ENCODE results near the gene KCND3. TPM values are rescaled to one million over a fixed set of nuclear protein-coding genes. Genes with fewer than 3 reads are reported as not detected.

Gene KCND3
- polyA plus RNA-seq, 6 donors from 2014 or later = 0.03 to 0.11 TPM; not detected in 4

DNA sequence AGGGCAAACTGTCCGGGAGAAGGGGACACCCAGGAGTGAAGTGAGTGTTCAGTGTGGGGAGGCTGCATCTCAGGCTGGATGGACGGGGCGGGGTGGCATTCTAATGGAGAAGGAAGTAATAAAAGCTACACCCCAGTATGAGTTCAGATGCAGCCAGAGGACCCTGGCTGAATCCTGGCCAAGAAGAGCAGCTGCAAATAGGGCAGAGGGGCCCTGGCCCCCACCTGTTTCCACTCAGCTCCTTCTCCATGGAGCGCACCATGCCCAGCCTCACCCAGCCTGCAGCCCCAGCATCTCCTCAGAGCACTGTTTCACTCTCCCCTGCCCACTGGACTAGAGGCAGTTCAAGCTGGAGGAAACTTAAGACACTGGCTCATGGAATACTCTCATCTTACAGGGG is 46.4 kb downstream of the KCND3 start:
- Mint-ChIP-seq H3K36me3 (no peaks in the 10 kb centered on the region), H3K4me1 (no peaks in the 10 kb centered on the region), H3K27ac (no peak overlapping the region), H3K4me3 (no peak overlapping the region), H3K27me3 (peaks cover 9 to 28% (median 26%) of the 10 kb centered on the region in 3 donors), H3K9me3 (peaks cover 0 to 5% (median 0%) of the 10 kb centered on the region in 7 donors)
- no peak for DNase-seq
- ATAC-seq (ENCODE audit: low read depth in 2 of 2) = no peak

DNA sequence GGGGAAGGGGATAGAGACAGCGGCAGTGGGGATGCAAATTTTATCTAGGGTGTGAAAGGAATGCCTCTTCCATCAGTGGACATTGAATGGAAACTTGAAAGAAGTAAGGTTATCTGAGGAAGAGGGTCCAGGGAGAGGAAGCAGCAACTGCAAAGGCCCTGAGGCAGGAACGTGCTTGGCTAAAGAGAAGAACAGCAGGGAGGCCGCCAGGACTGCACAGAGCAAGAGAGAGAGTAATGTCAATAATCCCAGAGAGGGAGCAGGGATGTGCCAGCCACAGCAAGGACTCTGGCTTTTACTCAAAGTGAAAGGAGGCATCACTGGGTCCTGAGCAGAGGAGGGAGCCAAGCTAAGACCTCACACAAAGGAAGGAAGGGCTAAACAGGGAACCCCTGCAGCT is 50.9 kb downstream of the KCND3 start:
- no peaks in the 10 kb centered on the region for H3K4me1 Mint-ChIP-seq
- no peak for ATAC-seq (ENCODE audit: low read depth in 2 of 2)
- H3K27me3 Mint-ChIP-seq = peaks cover 9 to 50% (median 40%) of the 10 kb centered on the region in 3 donors
- no peak overlapping the region for H3K4me3 Mint-ChIP-seq
- no peak for DNase-seq
- H3K9me3 Mint-ChIP-seq = peaks cover 0 to 5% (median 0%) of the 10 kb centered on the region in 7 donors
- no peaks in the 10 kb centered on the region for H3K36me3 Mint-ChIP-seq
- H3K27ac Mint-ChIP-seq = peak overlapping the region in 1 of 6 donors; percentile 24

DNA sequence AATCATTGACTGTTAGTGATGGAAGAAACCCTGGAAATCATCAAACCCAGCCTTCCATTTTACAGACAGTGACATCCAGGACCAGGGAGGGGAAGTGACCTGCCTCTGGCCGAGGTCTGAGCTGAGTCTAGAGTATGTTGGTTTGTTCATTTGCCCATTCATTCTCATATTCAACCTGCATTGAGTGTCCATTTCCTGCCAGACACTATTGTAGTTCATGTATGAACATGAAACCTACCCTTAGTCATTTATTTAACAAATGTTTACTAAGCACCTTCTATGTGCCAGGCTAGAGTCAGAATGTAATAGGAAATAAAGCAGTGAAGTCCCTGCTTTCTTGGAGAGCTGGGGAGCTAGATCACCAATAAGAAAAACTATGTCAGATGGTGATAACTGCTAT is 51.3 kb downstream of the KCND3 start:
- ATAC-seq (ENCODE audit: low read depth in 2 of 2) = no peak
- peaks cover 9 to 46% (median 37%) of the 10 kb centered on the region in 3 donors for H3K27me3 Mint-ChIP-seq

DNA sequence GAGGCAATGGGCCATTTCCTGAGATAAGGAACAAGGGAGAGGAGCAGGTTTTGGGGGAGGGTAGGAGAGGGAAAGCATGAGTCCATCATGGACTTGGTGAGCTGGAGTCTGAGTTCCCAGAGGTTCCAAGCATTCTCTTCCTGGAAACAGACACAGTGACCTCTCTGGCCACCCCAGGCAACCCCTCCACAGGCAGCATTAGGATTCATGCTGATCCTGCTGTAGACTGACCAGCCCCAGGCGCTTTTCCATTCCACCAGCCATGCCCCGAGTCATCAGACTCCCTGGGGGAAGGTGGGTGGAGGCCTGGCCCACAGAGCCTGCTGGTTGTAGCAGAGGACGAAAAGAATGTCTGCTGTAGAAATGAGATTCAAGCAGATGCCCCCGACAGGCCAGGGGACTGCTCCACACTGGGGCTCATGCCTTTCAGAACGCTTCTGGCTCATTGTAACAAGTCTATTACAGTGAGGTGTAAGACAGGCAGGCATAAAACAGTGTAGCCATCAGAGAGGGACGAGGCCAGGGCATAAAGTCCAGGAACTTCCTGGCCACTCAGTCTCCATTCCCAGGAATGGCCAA is 52.2 kb downstream of the KCND3 start:
- ATAC-seq (ENCODE audit: low read depth in 2 of 2) (no peak), DNase-seq (no peak)
- Mint-ChIP-seq H3K27ac (no peak overlapping the region), H3K9me3 (peaks cover 0 to 5% (median 0%) of the 10 kb centered on the region in 7 donors), H3K4me3 (no peak overlapping the region), H3K4me1 (no peaks in the 10 kb centered on the region), H3K27me3 (peaks cover 14 to 38% (median 35%) of the 10 kb centered on the region in 3 donors), H3K36me3 (no peaks in the 10 kb centered on the region)

More for the DNA sequence above, 51.3 kb downstream of the KCND3 start:
- Mint-ChIP-seq H3K9me3 (peaks cover 0 to 5% (median 0%) of the 10 kb centered on the region in 7 donors), H3K36me3 (no peaks in the 10 kb centered on the region), H3K4me1 (no peaks in the 10 kb centered on the region), H3K27ac (no peak overlapping the region), H3K4me3 (no peak overlapping the region)
- no peak for DNase-seq

DNA sequence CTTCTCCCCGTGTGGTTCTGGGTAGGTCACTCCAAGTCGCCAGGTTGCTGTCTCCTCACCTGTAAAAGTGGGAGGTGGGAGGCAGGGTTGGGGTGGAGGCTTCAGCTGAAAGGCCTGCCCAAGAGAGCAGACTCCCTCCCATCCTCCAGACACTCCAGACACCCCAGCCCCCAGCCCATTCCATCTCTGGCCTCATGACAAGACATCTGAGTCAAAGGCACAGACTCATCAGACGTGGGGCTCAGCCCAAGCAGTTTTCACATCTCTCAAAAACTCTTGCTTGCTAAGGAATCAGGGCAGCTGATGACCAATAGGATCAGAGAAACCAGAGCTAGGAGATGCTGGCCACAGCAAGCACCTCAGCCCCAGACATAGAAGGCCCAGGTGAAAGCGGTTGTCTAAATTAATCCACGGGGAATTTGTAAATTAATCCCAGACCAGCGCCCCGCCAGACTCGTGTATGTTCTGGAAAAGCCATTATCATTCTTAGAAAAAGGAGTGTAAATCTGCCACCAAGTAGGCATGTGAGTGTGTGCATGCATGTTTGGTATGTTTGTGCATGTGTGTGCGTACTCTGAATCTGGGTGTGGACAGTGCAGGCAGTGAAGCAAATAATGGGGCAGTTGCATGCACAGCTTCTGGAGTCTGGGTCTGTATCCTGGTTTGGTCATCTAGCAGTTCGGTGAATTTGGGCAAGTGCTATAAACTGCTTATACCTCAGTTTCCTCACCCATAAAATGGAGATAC is 55.2 kb downstream of the KCND3 start:
- DNase-seq (no peak), ATAC-seq (ENCODE audit: low read depth in 2 of 2) (no peak)
- Mint-ChIP-seq H3K27ac (no peak overlapping the region), H3K9me3 (peaks cover 0 to 3% (median 0%) of the 10 kb centered on the region in 7 donors), H3K4me3 (no peak overlapping the region), H3K36me3 (no peaks in the 10 kb centered on the region), H3K4me1 (peaks cover 0 to 1% (median 0%) of the 10 kb centered on the region in 3 donors), H3K27me3 (peaks cover 17 to 33% (median 32%) of the 10 kb centered on the region in 3 donors)

DNA sequence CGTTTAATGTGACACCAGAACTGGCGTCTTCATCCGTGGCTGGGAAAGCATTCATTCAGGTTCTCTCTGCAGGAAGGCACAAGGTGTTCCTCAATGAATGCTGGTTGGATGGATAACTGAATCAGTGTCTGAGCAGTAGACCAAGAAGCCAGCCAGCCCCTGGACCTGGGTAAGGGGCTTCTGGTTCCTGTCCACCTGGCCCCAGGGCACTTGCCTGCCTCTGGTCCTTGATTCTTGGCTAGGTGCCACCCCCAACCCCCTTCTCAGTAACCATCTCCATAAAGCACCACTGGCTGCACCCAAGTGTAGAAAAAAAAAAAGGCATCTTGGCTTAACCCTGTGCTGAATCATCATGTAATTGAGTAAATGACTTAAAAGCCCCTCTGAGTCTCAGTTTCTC is 59.1 kb downstream of the KCND3 start:
- Mint-ChIP-seq H3K27ac (no peak overlapping the region), H3K9me3 (no peaks in the 10 kb centered on the region), H3K4me3 (no peak overlapping the region), H3K27me3 (peaks cover 15 to 28% (median 16%) of the 10 kb centered on the region in 3 donors), H3K4me1 (peaks cover 0 to 1% (median 0%) of the 10 kb centered on the region in 3 donors), H3K36me3 (no peaks in the 10 kb centered on the region)
- DNase-seq (no peak), ATAC-seq (ENCODE audit: low read depth in 2 of 2) (no peak)

DNA sequence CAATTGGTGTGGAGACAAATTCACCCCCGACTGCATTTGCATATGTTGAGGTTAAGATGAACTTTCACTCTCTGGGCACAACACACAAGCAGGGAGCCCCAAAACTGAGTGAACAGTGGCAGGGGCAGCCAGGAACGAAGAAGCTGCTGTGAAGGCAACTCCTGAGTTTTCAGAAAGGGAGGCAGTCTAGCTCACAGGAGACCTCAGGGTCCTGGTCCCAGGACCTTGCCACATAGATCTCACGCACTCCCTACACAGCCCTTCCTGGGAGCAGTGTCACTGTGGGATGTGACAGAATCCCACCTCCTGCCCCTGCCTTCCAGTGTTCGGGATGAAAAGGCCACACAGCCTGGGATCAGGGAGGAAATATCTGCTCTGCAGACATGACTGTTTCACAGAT is 60.9 kb downstream of the KCND3 start:
- DNase-seq = no peak
- H3K27ac Mint-ChIP-seq = no peak overlapping the region
- no peaks in the 10 kb centered on the region for H3K36me3 Mint-ChIP-seq
- no peak for ATAC-seq (ENCODE audit: low read depth in 2 of 2)
- no peaks in the 10 kb centered on the region for H3K9me3 Mint-ChIP-seq
- no peak overlapping the region for H3K4me3 Mint-ChIP-seq
- peaks cover 10 to 28% (median 16%) of the 10 kb centered on the region in 3 donors for H3K27me3 Mint-ChIP-seq
- peaks cover 0 to 1% (median 0%) of the 10 kb centered on the region in 3 donors for H3K4me1 Mint-ChIP-seq

DNA sequence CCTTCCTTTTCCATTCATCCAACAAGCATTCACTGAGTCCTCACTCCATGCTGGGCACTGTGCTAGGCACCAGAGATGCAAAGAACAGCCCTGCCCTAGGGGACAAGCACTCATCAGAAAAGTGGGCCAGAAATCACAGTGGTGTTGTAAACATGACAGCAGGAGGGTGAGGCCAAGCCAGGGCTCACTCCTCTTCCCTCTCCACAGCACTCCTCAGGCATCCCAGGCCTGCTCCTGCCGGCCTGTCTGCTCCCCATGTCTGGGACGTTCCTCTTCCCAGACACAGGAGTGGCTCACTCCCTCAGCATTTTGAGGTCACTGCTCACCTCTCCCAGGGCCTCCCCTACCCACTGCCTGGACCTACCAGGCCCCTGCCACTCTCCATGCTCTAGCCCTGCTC is 61.8 kb downstream of the KCND3 start:
- Mint-ChIP-seq H3K27me3 (peaks cover 11 to 34% (median 16%) of the 10 kb centered on the region in 3 donors), H3K4me1 (peaks cover 0 to 1% (median 0%) of the 10 kb centered on the region in 3 donors), H3K4me3 (no peak overlapping the region), H3K36me3 (no peaks in the 10 kb centered on the region), H3K27ac (no peak overlapping the region), H3K9me3 (no peaks in the 10 kb centered on the region)
- ATAC-seq (ENCODE audit: low read depth in 2 of 2) (no peak), DNase-seq (no peak)

DNA sequence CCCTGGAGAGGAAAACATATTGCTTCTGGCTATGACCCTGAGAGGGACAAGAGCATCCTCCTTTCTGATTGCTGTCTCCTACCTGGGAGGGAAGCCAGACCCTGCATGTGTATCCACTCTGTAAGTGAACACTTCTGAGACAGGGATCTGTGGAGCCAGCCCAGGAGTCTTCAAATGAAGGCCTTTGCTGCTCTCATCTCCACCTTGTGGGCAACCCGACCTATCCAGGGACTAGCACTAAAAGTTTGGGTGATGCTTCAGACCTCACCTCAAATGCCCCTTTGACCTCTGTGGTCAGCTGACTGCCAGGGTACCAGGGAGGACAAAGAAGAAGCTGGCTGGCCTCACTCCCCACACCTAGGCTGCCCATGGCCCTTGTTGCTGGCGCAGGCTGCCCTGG is 64.7 kb downstream of the KCND3 start:
- Mint-ChIP-seq H3K36me3 (no peaks in the 10 kb centered on the region), H3K27ac (peak overlapping the region in 1 of 6 donors; percentile 80), H3K27me3 (peaks cover 18 to 50% (median 27%) of the 10 kb centered on the region in 3 donors), H3K4me1 (peaks cover 0 to 4% (median 0%) of the 10 kb centered on the region in 3 donors), H3K9me3 (peaks cover 0 to 4% (median 0%) of the 10 kb centered on the region in 7 donors), H3K4me3 (peak overlapping the region in 1 of 8 donors; percentile 52)
- ATAC-seq (ENCODE audit: low read depth in 2 of 2) (no peak), DNase-seq (no peak)

DNA sequence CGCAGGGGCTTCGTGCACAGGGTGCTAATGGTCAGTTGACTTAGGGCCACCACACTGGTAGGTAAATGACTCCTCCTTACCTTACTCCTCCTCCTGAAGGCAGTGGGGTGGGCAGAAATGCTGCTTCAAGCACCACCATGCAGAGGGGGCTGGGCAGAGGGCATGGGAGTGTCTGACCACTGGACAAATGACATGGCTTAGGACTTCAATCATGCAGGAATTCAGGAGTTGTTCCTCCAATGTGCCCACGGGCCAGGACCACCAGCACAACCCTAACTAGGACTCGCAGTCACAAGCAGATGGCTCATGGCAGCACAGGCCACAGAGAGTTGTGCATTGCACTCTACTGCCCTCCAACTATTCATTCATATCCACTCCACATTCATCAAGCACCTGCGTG is 65.7 kb downstream of the KCND3 start:
- H3K36me3 Mint-ChIP-seq = no peaks in the 10 kb centered on the region
- peaks cover 0 to 4% (median 0%) of the 10 kb centered on the region in 7 donors for H3K9me3 Mint-ChIP-seq
- peaks cover 0 to 3% (median 0%) of the 10 kb centered on the region in 3 donors for H3K4me1 Mint-ChIP-seq
- H3K4me3 Mint-ChIP-seq = no peak overlapping the region
- no peak for DNase-seq
- no peak for ATAC-seq (ENCODE audit: low read depth in 2 of 2)
- H3K27ac Mint-ChIP-seq = no peak overlapping the region
- peaks cover 26 to 50% (median 36%) of the 10 kb centered on the region in 3 donors for H3K27me3 Mint-ChIP-seq

DNA sequence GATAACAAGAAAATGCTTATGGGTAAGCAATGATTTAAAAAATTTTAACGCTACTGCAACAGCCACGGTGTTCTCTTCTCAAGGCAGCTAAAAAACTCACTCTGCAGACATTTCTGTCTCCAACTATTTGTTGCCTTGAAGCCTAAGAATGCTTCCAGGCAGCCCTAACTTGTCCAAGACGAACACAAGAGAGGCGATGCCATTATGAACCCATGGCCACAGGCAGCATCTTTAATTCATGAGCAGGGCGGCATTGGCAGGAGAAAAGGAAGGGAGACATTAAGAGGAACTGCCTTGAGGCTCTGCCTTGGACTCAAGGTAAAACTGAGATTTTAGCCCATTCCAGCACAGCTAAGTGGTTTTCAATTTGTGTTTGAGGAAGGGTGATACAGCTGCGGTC is 67.5 kb downstream of the KCND3 start:
- no peaks in the 10 kb centered on the region for H3K36me3 Mint-ChIP-seq
- H3K4me1 Mint-ChIP-seq = peaks cover 0 to 3% (median 0%) of the 10 kb centered on the region in 3 donors
- no peak for DNase-seq
- H3K27me3 Mint-ChIP-seq = peaks cover 35 to 50% (median 44%) of the 10 kb centered on the region in 3 donors
- no peak overlapping the region for H3K27ac Mint-ChIP-seq
- H3K4me3 Mint-ChIP-seq = no peak overlapping the region
- peaks cover 0 to 4% (median 0%) of the 10 kb centered on the region in 7 donors for H3K9me3 Mint-ChIP-seq
- no peak for ATAC-seq (ENCODE audit: low read depth in 2 of 2)

DNA sequence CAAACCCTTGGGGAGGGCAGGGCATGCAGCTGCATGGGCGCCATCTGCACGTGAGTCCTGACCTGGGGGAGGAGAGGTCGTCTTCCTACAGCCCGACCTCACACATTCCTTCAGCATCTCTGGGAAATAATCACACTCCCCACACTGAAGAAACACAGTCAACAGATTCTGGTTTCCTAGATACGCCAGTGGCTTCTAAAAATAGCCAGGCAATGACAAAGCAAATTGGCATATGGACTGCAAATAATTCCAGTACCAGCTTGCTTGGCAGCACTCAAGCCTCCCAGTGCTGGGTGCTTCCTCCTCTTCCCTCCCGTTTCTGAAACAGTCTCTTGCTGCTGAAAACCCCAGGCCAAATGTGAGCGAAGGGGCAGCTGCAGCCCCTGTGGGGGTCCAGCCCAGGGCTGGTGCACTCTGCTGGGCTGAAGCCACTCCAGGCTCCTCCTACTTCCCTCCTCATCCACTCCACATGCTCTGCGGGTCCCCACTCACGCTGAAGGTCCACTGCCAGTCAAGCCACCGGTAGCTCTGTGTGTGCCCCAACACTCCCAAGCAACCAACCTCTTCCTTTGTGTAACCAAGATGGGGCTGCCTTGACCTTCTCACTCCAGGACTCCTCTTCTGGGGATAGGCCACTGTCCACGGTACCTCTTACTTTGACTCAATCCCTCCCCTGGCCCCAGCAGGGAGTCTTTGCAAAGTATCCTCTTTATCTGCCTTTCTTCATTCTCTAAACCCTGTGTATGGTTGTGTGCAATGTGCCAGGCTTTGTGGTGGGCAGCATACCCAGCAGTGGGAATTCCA is 69.0 kb downstream of the KCND3 start:
- H3K36me3 Mint-ChIP-seq = no peaks in the 10 kb centered on the region
- no peak overlapping the region for H3K27ac Mint-ChIP-seq
- DNase-seq (no peak), ATAC-seq (ENCODE audit: low read depth in 2 of 2) (no peak)
- peaks cover 32 to 46% (median 44%) of the 10 kb centered on the region in 3 donors for H3K27me3 Mint-ChIP-seq
- H3K4me3 Mint-ChIP-seq = peak overlapping the region in 1 of 8 donors; percentile 13
- H3K9me3 Mint-ChIP-seq = peaks cover 0 to 4% (median 0%) of the 10 kb centered on the region in 7 donors
- peaks cover 0 to 3% (median 0%) of the 10 kb centered on the region in 3 donors for H3K4me1 Mint-ChIP-seq

DNA sequence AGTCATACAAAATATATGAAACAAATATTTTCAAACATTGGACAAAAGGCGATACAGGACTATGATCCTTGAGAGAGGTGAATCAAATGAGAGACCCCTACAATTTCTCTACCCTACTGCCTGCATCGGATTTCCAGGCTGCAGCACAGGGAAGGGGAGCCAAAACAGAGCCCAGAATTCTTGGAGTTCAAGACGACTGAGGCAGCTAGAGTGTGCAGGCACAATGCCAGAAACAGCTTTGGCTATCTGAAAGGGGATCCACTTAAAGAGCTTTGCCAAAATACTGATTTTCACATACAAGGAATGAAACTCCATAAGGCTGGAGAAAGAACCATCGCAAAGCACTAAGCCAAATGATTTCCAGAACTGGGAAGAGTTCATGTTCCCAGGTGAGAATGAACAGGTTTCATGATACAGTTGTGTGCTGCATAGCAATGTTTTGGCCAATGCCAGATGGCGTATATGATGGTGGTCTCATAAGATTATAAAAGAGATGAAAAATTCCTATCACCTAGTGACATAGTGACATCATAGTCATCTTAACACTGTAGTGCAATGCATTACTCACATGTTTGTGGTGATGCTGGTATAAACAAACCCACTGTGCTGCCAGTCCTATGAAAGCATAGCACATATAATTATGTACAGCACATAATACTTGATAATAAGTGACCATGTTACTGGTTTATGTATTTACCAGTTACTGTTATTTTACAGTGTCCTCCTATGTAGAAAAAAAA is 77.5 kb downstream of the KCND3 start:
- peaks cover 0 to 9% of the 10 kb centered on the region in 2 donors for H3K36me3 Mint-ChIP-seq
- no peaks in the 10 kb centered on the region for H3K4me1 Mint-ChIP-seq
- ATAC-seq (ENCODE audit: low read depth in 2 of 2) (no peak), DNase-seq (no peak)
- H3K4me3 Mint-ChIP-seq = no peak overlapping the region
- H3K9me3 Mint-ChIP-seq = peaks cover 0 to 22% (median 8%) of the 10 kb centered on the region in 7 donors
- H3K27ac Mint-ChIP-seq = no peak overlapping the region
- peaks cover 26 to 52% (median 32%) of the 10 kb centered on the region in 3 donors for H3K27me3 Mint-ChIP-seq

Measured in naive B cell (primary cell).